Heart left ventricle (tissue), 13 donors: ENCODE measurements around the gene NTRK3.

Source experiments
- POLR2A ChIP-seq, 2 donors: fragments of 450-650 bp; IDR thresholded peaks; one replicate each; pipeline ENCODE4 v1.6.1; 2017; ENCODE audit warnings: antibody characterized with exemption in 2 of 2, mild to moderate bottlenecking in 2 of 2, moderate library complexity in 2 of 2
- TF ChIP-seq, protein P1 (sequence below), 12 donors: fragments of 200-600 bp; sonication (generic) in 4 of 12; IDR thresholded peaks; one replicate each; pipeline versions ENCODE4 v1.5.0 to v1.8.0; 2018 to 2022; ENCODE audit warnings: antibody characterized with exemption in 12 of 12, mild to moderate bottlenecking in 5 of 12
- donor health status: ischemic (EF 13 %, LVEDD 7.1; RV severe dilation, severe dysfunction).
- donor health status: DM: no; HTN: yes; CAD: no.
- donor health status: DM: no; HTN: no; CAD: no.
- donor health status: ischemic (EF 25% LVEDD 6.9; RV normal size, moderate dysfunction).
- donor health status: ischemic (EF 25% LVEDD 5.7; RV mildly dilated, moderate dysfunction).
- donor health status: ischemic (EF 35%, LVEDD 5.7; RV mildly dilated, moderate dysfunction).
- donor health status: nonischemic (EF 11% LVEDD 7.7; RV severe dilation, severe dysfunction).
- donor health status: DM: yes; HTN: yes; CAD: no.
- donor health status: PGD.
- donor health status: ischemic (EF 29% LVEDD 5.4; RV normal size, mild dysfunction).
- donor health status: nonischemic (EF 23%, LVEDD 6.1; RV moderate dilation, normal function).

DNA sequence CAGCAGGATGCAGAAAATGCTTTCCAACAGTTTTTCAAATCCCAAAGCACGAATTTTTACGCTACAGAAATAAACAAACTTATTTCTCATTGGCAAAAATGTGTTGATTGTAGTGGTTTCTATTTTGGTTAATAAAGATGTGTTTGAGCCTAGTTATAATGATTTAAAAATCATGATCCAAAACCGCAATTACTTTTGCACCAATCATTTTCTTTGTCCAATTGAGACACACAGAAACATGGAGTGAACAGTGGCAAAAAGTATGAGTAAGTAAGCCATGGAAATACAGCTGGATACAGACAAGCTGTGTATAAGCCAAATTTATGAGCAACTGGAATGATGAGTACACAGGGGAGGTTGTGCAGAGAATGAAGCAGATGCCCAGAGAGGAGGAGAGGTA, 427.9 kb downstream of the NTRK3 start:
- TF ChIP-seq, protein P1, sequence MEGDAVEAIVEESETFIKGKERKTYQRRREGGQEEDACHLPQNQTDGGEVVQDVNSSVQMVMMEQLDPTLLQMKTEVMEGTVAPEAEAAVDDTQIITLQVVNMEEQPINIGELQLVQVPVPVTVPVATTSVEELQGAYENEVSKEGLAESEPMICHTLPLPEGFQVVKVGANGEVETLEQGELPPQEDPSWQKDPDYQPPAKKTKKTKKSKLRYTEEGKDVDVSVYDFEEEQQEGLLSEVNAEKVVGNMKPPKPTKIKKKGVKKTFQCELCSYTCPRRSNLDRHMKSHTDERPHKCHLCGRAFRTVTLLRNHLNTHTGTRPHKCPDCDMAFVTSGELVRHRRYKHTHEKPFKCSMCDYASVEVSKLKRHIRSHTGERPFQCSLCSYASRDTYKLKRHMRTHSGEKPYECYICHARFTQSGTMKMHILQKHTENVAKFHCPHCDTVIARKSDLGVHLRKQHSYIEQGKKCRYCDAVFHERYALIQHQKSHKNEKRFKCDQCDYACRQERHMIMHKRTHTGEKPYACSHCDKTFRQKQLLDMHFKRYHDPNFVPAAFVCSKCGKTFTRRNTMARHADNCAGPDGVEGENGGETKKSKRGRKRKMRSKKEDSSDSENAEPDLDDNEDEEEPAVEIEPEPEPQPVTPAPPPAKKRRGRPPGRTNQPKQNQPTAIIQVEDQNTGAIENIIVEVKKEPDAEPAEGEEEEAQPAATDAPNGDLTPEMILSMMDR (IDR thresholded peaks at IDR 0.05) = no peak
- TF ChIP-seq POLR2A (IDR thresholded peaks at IDR 0.05) = no peak
